ENCODE data around the gene ITGB2. TPM values are rescaled to one million over a fixed set of nuclear protein-coding genes. Genes with fewer than 3 reads are reported as not detected.

ITGB2 gene
- total and polyA plus RNA-seq, 3 experiments from 2014 or later: 159 to 847 (median 165) TPM

DNA sequence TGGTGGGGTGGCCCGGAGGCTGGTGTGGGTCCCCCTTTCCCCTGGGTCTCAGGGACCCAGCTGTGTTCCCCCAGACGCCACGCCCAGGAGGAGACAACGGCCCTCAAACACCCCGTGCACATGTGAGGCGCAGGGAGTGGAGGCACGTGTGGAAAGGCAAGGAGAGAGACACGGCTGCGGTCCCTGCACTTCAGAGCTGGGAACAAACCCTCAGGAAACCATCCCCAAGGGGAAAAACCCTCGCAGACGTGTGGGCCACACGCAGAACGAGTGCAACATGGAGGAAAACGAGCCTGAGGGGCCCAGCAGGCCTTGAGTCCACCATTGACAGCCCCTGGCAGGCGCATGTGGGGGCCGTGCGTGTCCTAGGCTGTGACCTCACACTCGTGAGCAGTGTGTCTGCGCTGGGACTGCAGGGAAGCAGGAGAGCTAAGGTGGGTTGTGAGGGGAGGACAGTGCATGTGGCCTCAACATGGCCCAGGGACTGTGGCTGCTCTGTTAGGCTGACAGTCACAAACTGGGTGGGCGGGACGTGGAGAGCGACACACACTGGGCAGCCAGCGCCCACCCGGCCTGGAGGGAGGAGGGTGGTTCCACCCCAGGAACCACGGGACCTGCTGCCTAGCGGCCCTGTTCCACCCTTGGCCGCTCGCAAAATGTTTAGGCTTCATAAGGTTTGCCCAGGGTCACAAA lies 20.0 kb downstream of the ITGB2 start:
- Mint-ChIP-seq H3K27me3 (no peaks in the 10 kb centered on the region), H3K4me1 (peaks cover 6 to 26% (median 17%) of the 10 kb centered on the region in 3 donors), H3K36me3 (peaks cover 21 to 91% (median 24%) of the 10 kb centered on the region in 3 donors), H3K9me3 (no peaks in the 10 kb centered on the region), H3K4me3 (no peak overlapping the region), H3K27ac (no peak overlapping the region)
- POLR2A ChIA-PET: no interaction called here
- H3K27me3 ChIP-seq (ENCODE audit: insufficient read depth, low read length, poor library complexity, severe bottlenecking): no peaks in the 10 kb centered on the region
- peaks cover 74% of the 10 kb centered on the region for H3K36me3 ChIP-seq (ENCODE audit: insufficient read depth, low read length)
- no peaks in the 10 kb centered on the region for H3K4me1 ChIP-seq (ENCODE audit: insufficient read depth, low read length)
- H3K27ac ChIP-seq (ENCODE audit: low read depth, low read length): no peak overlapping the region
- CTCF ChIA-PET: interaction anchor here (0.9 to 2.3 kb wide), 3 partner anchors 26 to 390 kb away, joined by 3 to 10 read pairs (median 3); no protein-coding TSS in a partner anchor
- DNase-seq: peak in 1 of 5 donors; percentile 37
- H3K4me3 ChIP-seq (ENCODE audit: low read length): no peak overlapping the region
- no peaks in the 10 kb centered on the region for H3K9me3 ChIP-seq (ENCODE audit: low read length)

- Histone ChIP-seq H3K27me3 (ENCODE audit: insufficient read depth, low read length, poor library complexity, severe bottlenecking) (no peaks in the 10 kb centered on the region), H3K27ac (ENCODE audit: low read depth, low read length) (no peak overlapping the region), H3K4me1 (ENCODE audit: insufficient read depth, low read length) (no peaks in the 10 kb centered on the region), H3K4me3 (ENCODE audit: low read length) (no peak overlapping the region), H3K36me3 (ENCODE audit: insufficient read depth, low read length) (peaks cover 76% of the 10 kb centered on the region), H3K9me3 (ENCODE audit: low read length) (no peaks in the 10 kb centered on the region)
- Mint-ChIP-seq H3K4me1 (peaks cover 6 to 23% (median 17%) of the 10 kb centered on the region in 3 donors), H3K4me3 (no peak overlapping the region), H3K27ac (peak overlapping the region in 2 of 8 donors; percentile 20 to 36), H3K27me3 (no peaks in the 10 kb centered on the region), H3K9me3 (no peaks in the 10 kb centered on the region), H3K36me3 (peaks cover 21 to 87% (median 24%) of the 10 kb centered on the region in 3 donors)
- ChIA-PET CTCF (interaction anchor here (1.7 to 2.3 kb wide), 2 partner anchors 32 to 389 kb away, joined by 3 to 10 read pairs; no protein-coding TSS in a partner anchor), POLR2A (no interaction called here)
- DNase-seq: peak in 1 of 5 donors; percentile 35
Observed at GRCh38 chr21:44899768-44900558, 20.7 kb downstream of the ITGB2 start.

- ChIA-PET CTCF (interaction anchor here (2.3 to 11.2 kb wide), 3 partner anchors 13 to 33 kb away, joined by 10 to 184 read pairs (median 57); no protein-coding TSS in a partner anchor), POLR2A (interaction anchor here (1.5 kb wide), 1 partner anchor 28 kb away, joined by 12 read pairs; no protein-coding TSS in a partner anchor)
- H3K9me3 Mint-ChIP-seq: no peaks in the 10 kb centered on the region
- peak overlapping the region in 2 of 8 donors; percentile 36 for H3K27ac Mint-ChIP-seq
- H3K27ac ChIP-seq (ENCODE audit: low read depth, low read length): no peak overlapping the region
- no peak overlapping the region for H3K4me3 ChIP-seq (ENCODE audit: low read length)
- peaks cover 0 to 15% (median 9%) of the 10 kb centered on the region in 3 donors for H3K4me1 Mint-ChIP-seq
- H3K27me3 ChIP-seq (ENCODE audit: insufficient read depth, low read length, poor library complexity, severe bottlenecking): no peaks in the 10 kb centered on the region
- no peak overlapping the region for H3K4me3 Mint-ChIP-seq
- no peaks in the 10 kb centered on the region for H3K4me1 ChIP-seq (ENCODE audit: insufficient read depth, low read length)
- peaks cover 14 to 84% (median 19%) of the 10 kb centered on the region in 3 donors for H3K36me3 Mint-ChIP-seq
- H3K36me3 ChIP-seq (ENCODE audit: insufficient read depth, low read length): peaks cover 71% of the 10 kb centered on the region
- H3K27me3 Mint-ChIP-seq: no peaks in the 10 kb centered on the region
- DNase-seq: peak in 1 of 5 donors; percentile 44
- H3K9me3 ChIP-seq (ENCODE audit: low read length): no peaks in the 10 kb centered on the region
Observed at GRCh38 chr21:44898851-44899767, 21.6 kb downstream of the ITGB2 start.

DNA sequence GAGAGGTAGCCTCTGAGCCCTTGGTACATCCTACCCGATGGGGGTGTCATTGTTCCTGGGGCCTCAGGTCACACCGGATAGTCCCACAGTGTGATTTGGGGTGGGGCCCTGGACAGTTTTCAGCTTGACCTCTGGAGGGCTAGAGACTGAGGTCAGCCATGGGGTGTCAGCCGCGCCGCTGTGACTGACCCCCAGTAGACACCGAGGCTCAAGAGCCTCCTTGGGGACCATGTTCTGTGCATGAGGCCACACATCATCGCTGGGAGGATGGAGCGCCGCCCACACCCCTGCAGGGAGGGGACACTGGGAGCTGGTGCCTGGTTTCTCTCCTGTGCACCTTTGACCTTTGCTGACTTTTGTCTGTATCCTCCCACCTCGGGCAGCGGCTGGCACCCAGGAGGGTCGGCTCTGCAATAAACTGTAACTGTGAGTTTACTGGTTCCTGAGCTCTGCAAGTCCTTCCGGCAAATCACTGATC lies 22.6 kb downstream of the ITGB2 start:
- H3K36me3 ChIP-seq (ENCODE audit: insufficient read depth, low read length): peaks cover 60% of the 10 kb centered on the region
- no peaks in the 10 kb centered on the region for H3K27me3 ChIP-seq (ENCODE audit: insufficient read depth, low read length, poor library complexity, severe bottlenecking)
- H3K9me3 ChIP-seq (ENCODE audit: low read length): no peaks in the 10 kb centered on the region
- H3K4me1 ChIP-seq (ENCODE audit: insufficient read depth, low read length): peaks cover 3% of the 10 kb centered on the region
- ChIA-PET CTCF (interaction anchor here (1.0 to 11.2 kb wide), 3 partner anchors 14 to 33 kb away, joined by 3 to 184 read pairs (median 57); no protein-coding TSS in a partner anchor), POLR2A (interaction anchor here (1.1 to 1.7 kb wide), 3 partner anchors 11 to 34 kb away, joined by 3 to 12 read pairs (median 9); no protein-coding TSS in a partner anchor)
- H3K9me3 Mint-ChIP-seq: no peaks in the 10 kb centered on the region
- peak overlapping the region in 1 of 8 donors; percentile 36 for H3K27ac Mint-ChIP-seq
- no peak overlapping the region for H3K27ac ChIP-seq (ENCODE audit: low read depth, low read length)
- H3K4me3 ChIP-seq (ENCODE audit: low read length): no peak overlapping the region
- DNase-seq: no peak
- H3K4me3 Mint-ChIP-seq: peak overlapping the region in 1 of 7 donors; percentile 44
- no peaks in the 10 kb centered on the region for H3K27me3 Mint-ChIP-seq
- H3K36me3 Mint-ChIP-seq: peaks cover 13 to 81% (median 20%) of the 10 kb centered on the region in 3 donors
- H3K4me1 Mint-ChIP-seq: peaks cover 7 to 24% (median 14%) of the 10 kb centered on the region in 3 donors

DNA sequence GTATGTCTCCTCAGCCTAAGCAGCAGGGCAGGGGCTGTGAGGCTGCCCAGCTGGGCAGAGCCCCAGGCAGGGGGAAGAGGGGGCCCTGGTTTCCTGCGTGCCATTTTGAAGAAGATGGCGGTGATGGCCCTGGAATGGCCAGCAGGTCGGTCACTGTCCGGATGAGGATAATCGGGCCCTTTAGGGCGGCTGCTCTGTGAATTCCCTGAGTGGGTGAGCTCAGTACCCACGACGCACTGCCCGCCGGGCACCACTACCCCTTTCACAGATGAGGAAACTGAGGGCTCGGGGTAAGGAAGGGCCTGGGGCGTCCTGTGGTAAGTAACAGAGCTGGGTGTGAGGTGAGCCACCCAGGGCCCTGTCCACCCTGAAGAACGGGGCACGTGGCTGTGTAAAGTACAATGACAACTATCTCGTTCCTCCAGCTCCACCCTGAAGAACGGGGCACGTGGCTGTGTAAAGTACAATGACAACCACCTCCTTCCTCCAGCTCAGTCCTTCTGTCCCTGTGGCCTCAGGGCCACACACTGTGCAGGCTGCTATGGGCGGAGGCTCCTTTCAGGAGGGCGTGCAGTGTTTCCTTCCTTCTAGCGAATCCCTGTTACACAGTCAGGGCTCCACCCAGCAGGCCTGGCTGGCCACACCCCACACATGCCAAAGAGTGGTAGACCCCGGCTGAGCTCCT lies 23.2 kb downstream of the ITGB2 start:
- H3K36me3 ChIP-seq (ENCODE audit: insufficient read depth, low read length): peaks cover 55% of the 10 kb centered on the region
- no peaks in the 10 kb centered on the region for H3K9me3 ChIP-seq (ENCODE audit: low read length)
- no peaks in the 10 kb centered on the region for H3K9me3 Mint-ChIP-seq
- H3K4me1 ChIP-seq (ENCODE audit: insufficient read depth, low read length): peaks cover 9% of the 10 kb centered on the region
- peak overlapping the region in 1 of 7 donors; percentile 77 for H3K4me3 Mint-ChIP-seq
- POLR2A ChIA-PET: interaction anchor here (1.1 to 1.7 kb wide), 3 partner anchors 11 to 35 kb away, joined by 3 to 12 read pairs (median 9); no protein-coding TSS in a partner anchor
- CTCF ChIA-PET: interaction anchor here (1.0 to 11.2 kb wide), 4 partner anchors 10 to 33 kb away, joined by 3 to 184 read pairs (median 30); no protein-coding TSS in a partner anchor
- H3K4me3 ChIP-seq (ENCODE audit: low read length): no peak overlapping the region
- no peak for DNase-seq
- no peak overlapping the region for H3K27ac ChIP-seq (ENCODE audit: low read depth, low read length)
- H3K36me3 Mint-ChIP-seq: peaks cover 7 to 81% (median 15%) of the 10 kb centered on the region in 3 donors
- no peaks in the 10 kb centered on the region for H3K27me3 Mint-ChIP-seq
- H3K27ac Mint-ChIP-seq: peak overlapping the region in 2 of 8 donors; percentile 33 to 60
- H3K27me3 ChIP-seq (ENCODE audit: insufficient read depth, low read length, poor library complexity, severe bottlenecking): no peaks in the 10 kb centered on the region
- H3K4me1 Mint-ChIP-seq: peaks cover 12 to 26% (median 13%) of the 10 kb centered on the region in 3 donors

GRCh38 chr21:44896561-44897286 lies 24.0 kb downstream of the ITGB2 start:
- no peak for DNase-seq
- Mint-ChIP-seq H3K27ac (peak overlapping the region in 1 of 8 donors; percentile 88), H3K4me3 (no peak overlapping the region), H3K36me3 (peaks cover under 1 to 79% (median 9%) of the 10 kb centered on the region in 3 donors), H3K27me3 (no peaks in the 10 kb centered on the region), H3K4me1 (peaks cover 12 to 22% (median 13%) of the 10 kb centered on the region in 3 donors), H3K9me3 (no peaks in the 10 kb centered on the region)
- no peak overlapping the region for H3K27ac ChIP-seq (ENCODE audit: low read depth, low read length)
- CTCF ChIA-PET: interaction anchor here (1.8 to 11.2 kb wide), 3 partner anchors 11 to 34 kb away, joined by 4 to 184 read pairs (median 57); no protein-coding TSS in a partner anchor
- POLR2A ChIA-PET: interaction anchor here (0.9 to 1.7 kb wide), 4 partner anchors 12 to 35 kb away, joined by 3 to 9 read pairs (median 4); no protein-coding TSS in a partner anchor
- no peak overlapping the region for H3K4me3 ChIP-seq (ENCODE audit: low read length)
- H3K4me1 ChIP-seq (ENCODE audit: insufficient read depth, low read length): peaks cover 11% of the 10 kb centered on the region
- H3K9me3 ChIP-seq (ENCODE audit: low read length): no peaks in the 10 kb centered on the region
- H3K27me3 ChIP-seq (ENCODE audit: insufficient read depth, low read length, poor library complexity, severe bottlenecking): no peaks in the 10 kb centered on the region
- H3K36me3 ChIP-seq (ENCODE audit: insufficient read depth, low read length): peaks cover 50% of the 10 kb centered on the region
